ENCODE results near the gene IP6K1.
"Not testable (repeated sequence)": the region's sequence is repeated elsewhere in the genome, so short reads cannot be mapped to it uniquely, and the experiment has no call there.

The IP6K1 gene

GRCh38 chr3:49786357-49787181, at the start of gene IP6K1:
Gene IP6K1, minus strand, starts transcription at chr3:49786542. Its CDS starts 38,502 bp downstream, at chr3:49748040.
- peak; percentile 100 for DNase-seq

- no peak for DNase-seq
Observed at GRCh38 chr3:49831341-49831740, 45.0 kb upstream of the IP6K1 start.

- no peak for DNase-seq
Observed at GRCh38 chr3:49826016-49826415, 39.7 kb upstream of the IP6K1 start.

- DNase-seq: not testable (repeated sequence)
Observed at GRCh38 chr3:49823131-49823530, 36.8 kb upstream of the IP6K1 start.

GRCh38 chr3:49813497-49814174, 27.3 kb upstream of the IP6K1 start, which contains the start of gene UBA7:
Gene UBA7, minus strand, starts transcription at chr3:49813953. Its CDS starts 166 bp downstream, at chr3:49813787.
- peak; percentile 33 for DNase-seq

- no peak for DNase-seq
Observed at GRCh38 chr3:49812916-49813496, 26.7 kb upstream of the IP6K1 start.

DNA sequence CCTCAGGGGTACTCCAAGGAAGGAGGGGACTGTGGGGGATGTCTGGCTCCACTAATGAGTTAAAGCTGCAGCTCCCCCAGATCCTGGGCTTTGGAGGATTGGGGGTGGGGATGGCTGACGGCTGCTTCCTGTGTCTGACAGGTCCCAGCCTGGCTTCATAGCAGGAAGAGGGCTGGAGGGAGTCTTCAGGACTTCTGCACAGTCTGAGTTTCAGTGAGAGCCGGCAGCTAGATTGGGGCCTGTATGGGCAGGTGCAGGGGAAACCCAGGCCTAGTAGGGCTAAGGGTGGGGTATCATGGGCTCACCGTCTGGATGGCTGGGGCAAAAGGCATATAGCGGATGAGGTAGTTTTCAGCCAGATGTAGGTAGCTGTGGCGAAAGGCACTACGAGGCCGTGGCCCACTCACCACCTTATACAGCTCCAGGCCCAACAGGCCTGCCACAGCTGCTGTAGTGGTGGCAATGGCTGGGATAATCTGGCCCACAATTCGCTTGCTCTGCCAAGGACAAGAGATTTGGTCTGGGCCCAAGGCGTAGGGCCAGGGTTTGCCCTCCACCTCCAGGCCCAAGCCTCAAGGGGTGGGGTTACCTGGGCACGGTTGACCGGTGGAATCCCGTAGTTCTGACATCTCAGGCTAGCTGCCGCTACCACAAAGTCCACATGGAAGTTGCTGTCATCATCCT, 21.2 kb upstream of the IP6K1 start:
- no peak for DNase-seq

DNA sequence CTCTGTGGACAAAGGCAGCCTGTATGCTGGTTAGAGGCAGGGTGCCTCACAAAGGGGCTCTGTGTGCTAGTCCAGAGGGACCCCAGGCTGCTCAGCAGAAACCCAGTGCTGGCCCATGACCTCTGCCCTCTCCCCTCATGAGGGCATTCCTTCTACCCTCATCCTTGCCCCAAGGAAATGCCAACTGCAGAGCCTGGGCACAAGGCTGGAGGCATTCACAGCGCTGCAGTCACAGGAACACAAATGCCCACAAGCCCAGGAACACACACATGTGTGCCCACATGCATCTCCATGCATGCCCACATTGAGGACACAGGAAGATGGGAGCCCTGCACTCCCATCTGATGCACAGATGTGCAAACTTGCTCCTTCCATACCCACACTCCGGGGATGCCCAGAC, 20.5 kb upstream of the IP6K1 start:
- DNase-seq: no peak

DNA sequence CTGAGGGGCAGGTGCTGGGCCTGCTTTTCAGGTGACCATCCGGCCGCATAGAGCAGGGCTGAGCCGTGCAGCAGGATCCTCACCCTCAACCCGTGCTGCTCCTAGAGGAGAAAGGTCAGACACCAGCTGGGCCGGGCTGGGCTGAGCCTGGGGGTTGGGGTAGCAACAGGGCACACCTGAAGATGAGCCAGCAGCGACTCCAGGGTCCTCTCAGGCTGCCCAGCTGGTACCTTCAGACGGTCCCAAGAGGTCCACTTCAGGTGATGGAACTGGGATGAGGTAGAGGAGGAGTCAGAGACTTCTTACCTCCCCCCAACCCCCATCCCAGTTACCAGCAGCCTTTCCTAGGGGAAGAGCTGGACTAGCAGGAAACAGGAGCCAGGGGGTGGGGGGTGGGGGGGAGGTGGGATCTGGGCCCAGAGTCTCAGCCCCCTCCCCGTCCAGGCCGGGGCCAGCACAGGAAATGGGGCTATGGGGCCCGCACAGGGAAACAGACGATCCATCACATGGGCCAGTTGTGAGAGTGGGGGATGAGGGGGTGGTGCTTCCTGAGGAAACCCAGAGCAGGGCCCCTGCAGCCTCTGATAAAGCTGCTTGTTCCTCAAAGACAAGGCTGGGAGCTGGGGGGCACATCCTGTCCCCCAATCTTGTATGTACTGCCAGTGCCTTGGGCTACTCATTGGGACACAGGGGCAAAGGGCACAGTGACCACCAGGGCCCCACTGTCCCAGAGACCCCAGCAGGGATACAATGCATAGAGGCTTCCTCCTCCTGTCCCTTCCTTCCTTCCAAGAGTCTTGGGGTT, 19.8 kb upstream of the IP6K1 start:
- DNase-seq: no peak

GRCh38 chr3:49805367-49805782, 19.0 kb upstream of the IP6K1 start:
- DNase-seq: no peak

- no peak for DNase-seq
Observed at GRCh38 chr3:49804141-49805041, 18.0 kb upstream of the IP6K1 start.

DNA sequence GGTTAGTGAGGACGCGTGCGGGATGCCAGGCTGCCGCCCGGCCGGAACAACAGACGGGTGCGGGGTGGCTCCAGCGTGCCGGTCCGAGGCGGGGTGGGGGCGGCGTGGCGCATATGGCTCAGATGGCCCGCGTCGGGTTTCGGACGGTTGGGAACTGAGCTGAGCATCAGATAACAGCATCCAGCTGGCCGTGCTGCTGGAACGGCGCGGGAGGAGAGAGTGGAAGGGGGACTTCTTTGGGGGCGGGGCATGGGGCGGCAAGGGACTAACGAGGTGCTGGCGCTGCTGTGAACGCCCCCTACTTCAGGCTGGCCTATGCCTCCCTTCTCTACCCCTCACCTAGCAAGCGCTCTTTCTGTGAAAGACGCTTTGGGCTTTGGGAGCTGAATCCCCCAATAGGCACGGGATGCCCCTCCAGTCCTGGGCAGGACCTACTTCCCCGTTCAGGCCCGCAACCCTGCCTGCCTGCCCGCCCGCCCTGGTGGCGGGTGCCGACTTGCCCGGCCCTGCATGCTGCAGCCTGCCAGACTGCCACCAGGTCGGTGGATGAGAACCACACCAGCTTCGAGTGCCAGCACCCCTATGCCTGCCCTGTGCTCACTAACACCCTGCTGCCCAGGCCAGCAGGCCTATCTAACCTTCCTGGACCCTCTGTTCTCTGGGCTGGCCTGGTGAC, 17.3 kb upstream of the IP6K1 start:
- peak; percentile 40 for DNase-seq

- peak; percentile 90 for DNase-seq
Observed at GRCh38 chr3:49802719-49803464, 16.6 kb upstream of the IP6K1 start, which contains the start of gene INKA1. Gene INKA1, plus strand, starts transcription at chr3:49803261. Its CDS starts 132 bp downstream, at chr3:49803393.

- no peak for DNase-seq
Observed at GRCh38 chr3:49801160-49801559, 14.8 kb upstream of the IP6K1 start.

GRCh38 chr3:49799761-49800160, 13.4 kb upstream of the IP6K1 start, which contains the start of gene CDHR4:
Gene CDHR4, minus strand, starts transcription at chr3:49799873. Its CDS starts 61 bp downstream, at chr3:49799812.
- no peak for DNase-seq

DNA sequence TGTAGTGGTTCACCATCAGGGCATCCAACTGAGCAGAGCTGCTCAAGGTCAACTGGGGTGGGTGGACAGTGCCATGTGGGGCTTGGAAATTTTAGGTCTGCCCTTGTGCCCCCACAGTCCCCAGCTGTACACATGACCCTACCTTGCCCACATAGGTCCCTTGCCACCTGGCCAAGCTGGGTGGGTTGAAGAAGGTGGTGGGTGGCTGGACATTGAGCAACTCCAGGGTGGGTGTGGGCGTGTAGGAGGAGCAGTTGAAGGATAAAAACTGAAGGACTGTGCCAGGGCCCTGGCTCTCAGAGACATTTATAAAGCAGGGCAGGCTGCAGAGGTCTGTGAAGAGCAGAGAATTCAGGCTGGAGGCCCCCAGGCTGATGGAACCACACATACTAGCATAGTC, 12.8 kb upstream of the IP6K1 start:
- DNase-seq: no peak

- DNase-seq: no peak
Observed at GRCh38 chr3:49794926-49795905, 8.9 kb upstream of the IP6K1 start.

- DNase-seq: no peak
Observed at GRCh38 chr3:49794431-49794830, 8.1 kb upstream of the IP6K1 start.
